ENCODE results near the gene CAPN12.

Gene CAPN12

GRCh38 chr19:38709119-38709518, 35.2 kb downstream of the CAPN12 start:
- no peak for DNase-seq (ENCODE audit: low spot score)

DNA sequence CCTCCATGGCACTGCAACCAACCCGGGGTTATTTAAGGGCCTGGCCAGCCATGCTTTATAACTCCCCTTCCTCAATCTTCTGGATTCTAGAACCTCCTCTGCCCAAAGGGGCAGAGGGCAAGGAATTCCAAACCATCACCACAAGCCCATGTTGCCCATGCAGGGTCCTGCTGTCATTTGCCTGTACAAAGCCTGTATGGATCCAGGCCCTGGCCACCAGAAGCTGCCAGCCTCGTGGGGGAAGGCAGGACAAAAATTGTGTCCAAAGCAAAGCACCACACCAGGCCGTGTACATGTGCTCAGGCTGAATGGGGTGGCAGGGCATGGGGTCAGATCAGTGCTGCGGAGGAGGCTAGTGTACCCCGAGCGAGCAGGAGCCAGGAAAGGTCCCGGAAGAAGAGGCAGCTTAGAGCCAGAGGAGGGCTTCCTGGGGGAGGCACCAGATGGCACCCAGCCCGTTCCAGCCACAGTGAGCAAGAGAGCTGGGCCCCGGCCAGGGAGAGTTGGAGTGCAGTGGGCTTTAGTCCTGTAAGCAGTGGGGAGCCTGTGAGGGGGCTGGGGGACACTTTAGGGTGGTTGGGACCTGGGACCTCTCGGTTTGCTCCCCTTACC, 35.8 kb downstream of the CAPN12 start:
- DNase-seq (ENCODE audit: low spot score): no peak

- DNase-seq (ENCODE audit: low spot score): no peak
Measured at GRCh38 chr19:38707512-38708114, 36.7 kb downstream of the CAPN12 start.

DNA sequence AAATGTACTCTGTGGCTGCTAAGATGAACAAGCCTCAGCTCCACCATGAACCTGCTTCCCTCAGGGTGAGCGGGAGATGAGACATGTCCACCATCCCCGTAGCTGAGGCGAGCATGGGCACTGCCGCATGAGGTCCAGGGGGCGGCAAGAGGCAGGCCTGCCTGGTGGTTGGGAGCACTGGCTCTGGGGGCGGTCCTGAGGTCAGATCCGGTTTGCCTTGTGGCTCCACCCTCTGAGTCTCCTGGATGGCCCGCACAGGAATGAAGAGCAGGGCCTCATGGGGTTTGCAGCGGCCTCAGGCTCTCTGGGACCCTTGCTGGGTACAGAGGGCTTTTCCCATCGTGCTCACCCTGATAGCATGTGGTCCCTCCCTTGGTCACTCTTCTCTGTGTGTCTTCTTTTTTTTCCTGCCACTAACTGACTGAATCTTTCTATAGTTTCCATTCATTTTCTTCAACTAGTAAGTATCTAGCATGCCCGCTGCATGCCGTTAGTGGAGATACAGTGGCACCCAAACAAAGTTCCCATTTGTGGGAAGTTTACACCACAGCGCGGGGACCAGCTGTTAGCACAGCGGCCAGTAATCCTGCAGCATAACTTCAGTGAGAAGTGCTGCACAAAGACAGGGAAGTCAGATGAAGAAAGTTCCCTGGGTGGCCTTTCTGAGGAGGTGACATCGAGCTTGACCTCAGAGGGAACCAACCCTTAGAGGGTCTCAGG, 37.3 kb downstream of the CAPN12 start:
- DNase-seq (ENCODE audit: low spot score): no peak

- no peak for DNase-seq (ENCODE audit: low spot score)
Measured at GRCh38 chr19:38705197-38706019, 38.9 kb downstream of the CAPN12 start.

- DNase-seq (ENCODE audit: low spot score): no peak
Measured at GRCh38 chr19:38704488-38705026, 39.7 kb downstream of the CAPN12 start.

GRCh38 chr19:38703509-38703908, 40.8 kb downstream of the CAPN12 start:
- no peak for DNase-seq (ENCODE audit: low spot score)

- DNase-seq (ENCODE audit: low spot score): no peak
Measured at GRCh38 chr19:38702278-38702677, 42.0 kb downstream of the CAPN12 start.

- no peak for DNase-seq (ENCODE audit: low spot score)
Measured at GRCh38 chr19:38701455-38702063, 42.7 kb downstream of the CAPN12 start.

DNA sequence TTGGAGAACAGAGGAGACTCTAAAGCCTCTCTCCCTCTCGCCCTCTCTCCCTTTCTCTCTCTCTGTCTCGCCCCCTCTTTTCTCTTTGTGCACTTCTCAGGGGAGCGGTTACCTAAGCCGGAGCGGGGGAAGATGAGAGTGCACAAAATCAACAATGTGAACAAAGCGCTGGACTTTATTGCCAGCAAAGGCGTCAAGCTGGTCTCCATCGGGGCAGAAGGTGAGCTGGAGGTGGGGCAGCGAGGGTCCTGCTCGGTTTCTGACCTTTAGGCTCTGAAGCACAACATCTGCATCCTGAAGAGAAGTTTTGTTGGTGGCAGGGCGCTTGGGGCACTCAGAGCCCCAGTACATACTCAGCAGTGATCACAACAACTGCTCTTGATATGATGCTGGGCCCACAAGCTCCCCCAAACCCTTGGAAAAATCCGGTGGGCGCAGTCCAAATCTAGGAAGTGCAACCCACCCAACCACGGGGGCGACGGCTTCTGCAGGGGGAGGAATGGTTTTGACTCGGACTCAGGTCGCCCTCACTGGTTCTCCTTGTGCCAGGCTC, 43.3 kb downstream of the CAPN12 start:
- no peak for DNase-seq (ENCODE audit: low spot score)

DNA sequence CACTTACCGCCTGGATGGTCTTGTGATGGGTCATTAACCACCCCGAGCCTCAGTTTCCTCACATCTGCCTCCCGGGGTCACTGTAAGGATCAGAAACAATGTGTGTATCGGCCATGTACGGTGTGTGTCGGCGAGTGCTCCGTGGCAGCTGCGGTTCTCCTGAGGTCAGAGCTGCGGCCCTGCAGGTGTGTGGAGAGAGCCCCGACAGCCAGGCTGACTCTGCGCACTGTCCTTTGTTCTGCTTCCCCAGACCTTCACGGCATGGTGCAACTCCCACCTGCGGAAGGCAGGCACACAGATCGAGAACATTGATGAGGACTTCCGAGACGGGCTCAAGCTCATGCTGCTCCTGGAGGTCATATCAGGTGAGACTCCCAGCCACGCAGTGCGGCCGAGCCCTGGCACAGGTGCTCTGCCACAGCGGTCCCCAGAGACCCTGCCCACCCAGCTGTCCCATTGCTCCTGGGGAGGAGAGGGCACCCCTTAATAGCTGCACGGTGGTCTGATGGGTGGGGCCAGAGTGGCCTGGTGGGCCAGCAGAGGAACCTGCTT, 43.8 kb downstream of the CAPN12 start:
- DNase-seq (ENCODE audit: low spot score): no peak

- DNase-seq (ENCODE audit: low spot score): no peak
Measured at GRCh38 chr19:38699647-38700349, 44.5 kb downstream of the CAPN12 start.

- no peak for DNase-seq (ENCODE audit: low spot score)
Measured at GRCh38 chr19:38699027-38699346, 45.3 kb downstream of the CAPN12 start.

DNA sequence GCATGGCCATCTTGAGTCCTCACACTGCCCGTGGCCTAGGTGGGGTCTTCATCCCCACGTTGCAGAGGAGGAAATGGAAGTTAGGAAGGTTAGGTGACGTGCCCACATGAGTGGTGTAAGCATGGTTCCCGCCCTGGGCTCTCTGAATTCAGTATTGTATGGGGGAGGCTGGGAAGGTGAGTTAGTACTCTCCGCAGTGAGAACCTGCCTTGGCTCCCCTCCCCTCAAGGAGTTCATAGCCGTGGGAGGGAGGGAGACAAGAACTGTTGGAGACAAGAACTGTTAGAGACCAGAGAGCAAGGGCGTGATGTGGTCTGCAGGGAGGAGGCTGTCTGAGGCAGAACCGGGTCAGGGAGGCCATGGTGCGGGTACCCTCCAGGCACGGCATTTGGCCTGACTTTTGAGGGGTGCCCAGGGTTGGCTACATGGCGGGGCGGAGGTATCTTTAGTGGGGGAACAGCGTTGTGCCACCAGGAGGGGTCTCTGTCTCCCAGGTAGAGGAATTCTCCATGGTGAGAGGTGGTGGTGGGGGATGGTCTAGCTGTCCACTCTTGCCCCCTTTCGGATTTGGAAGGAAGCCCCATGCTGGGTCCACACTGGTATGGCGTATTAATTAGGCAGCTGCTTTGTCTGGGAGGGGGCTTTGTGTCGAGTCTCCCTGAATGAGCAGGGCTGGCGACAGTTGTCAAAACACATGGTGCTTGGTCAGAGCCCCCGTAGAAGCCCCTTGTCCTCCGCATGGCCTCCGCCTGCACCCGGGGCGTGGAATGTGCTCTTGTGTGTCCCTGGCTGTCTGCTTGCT, 45.8 kb downstream of the CAPN12 start:
- no peak for DNase-seq (ENCODE audit: low spot score)

DNA sequence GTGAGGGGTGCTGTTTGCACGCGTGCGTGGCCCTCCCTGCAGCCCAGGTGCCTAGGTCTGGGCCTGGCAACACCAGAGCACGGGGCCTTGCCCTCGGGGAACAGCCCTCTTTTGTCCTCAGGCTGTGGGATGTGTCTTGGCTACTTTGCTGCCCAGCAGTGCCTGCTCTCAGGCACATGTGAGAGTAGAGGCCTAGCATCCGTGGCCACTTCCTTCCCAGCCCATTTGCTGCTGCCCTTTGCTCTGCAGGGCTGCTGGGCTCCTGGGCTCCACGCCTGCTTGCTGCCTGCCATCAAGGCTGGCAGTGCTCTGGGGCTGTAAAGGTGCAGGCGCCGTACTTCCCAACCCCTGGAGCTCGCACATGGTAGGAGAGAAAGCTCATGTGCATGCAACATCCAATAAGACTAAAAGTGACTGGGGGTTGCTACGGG, 46.6 kb downstream of the CAPN12 start:
- DNase-seq (ENCODE audit: low spot score): no peak

- DNase-seq (ENCODE audit: low spot score): no peak
Measured at GRCh38 chr19:38697197-38697596, 47.1 kb downstream of the CAPN12 start.

GRCh38 chr19:38696729-38697055, 47.6 kb downstream of the CAPN12 start:
- no peak for DNase-seq (ENCODE audit: low spot score)

GRCh38 chr19:38695832-38696728, 48.2 kb downstream of the CAPN12 start:
- no peak for DNase-seq (ENCODE audit: low spot score)

DNA sequence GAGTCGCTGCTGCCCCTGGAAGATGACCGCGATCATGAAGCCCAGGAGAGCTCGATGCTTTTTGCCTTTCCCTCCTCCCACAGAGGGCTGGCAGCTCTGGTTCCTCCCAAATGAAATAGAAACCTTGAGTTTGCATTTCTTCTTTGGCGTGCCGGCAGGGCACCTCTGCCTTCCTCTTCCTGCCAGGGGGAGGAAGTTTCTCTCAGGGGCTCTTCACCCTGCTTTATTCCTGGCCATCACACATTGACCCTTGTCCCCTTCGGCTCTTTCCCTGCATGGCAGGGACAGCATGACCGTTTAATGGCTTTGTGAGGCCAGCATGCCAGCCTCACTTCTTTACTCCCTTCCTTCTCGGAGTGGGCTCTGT, 49.0 kb downstream of the CAPN12 start:
- DNase-seq (ENCODE audit: low spot score): no peak

Measured in COLO829 (cell line).